HCT116 (cell line): ENCODE results near the gene GOLGA6L2. TPM values are rescaled to one million over a fixed set of nuclear protein-coding genes. Genes with fewer than 3 reads are reported as not detected.

ENCODE experiments used
- ATAC-seq: fragments of 200-7000 bp; cut with Tn5 transposase; 2 replicates; pipeline ENCODE4 v1.9.1; 2020; ENCODE audit warnings: mild to moderate bottlenecking, moderate library complexity
- BruUV-seq: library from RNA; stranded (reverse); fragments of 400-500 nt; replicated peaks from 2 replicates; lab custom pipeline; 2021; lab: Mats Ljungman, UMichigan
- CTCF ChIA-PET: fragments of 300-600 bp; sonication (Branson Sonifier 250); formaldehyde crosslinking; loops from one replicate; lab custom pipeline; 2021; ENCODE audit warnings: antibody characterized with exemption; lab: Charles Lee
- POLR2A ChIA-PET: fragments of 300-600, 350-600 bp; sonication (Branson Sonifier 250); formaldehyde crosslinking; loops from one replicate; lab custom pipeline; 2021; ENCODE audit warnings: antibody characterized with exemption; lab: Charles Lee
- RAD21 ChIA-PET, 2 experiments: fragments of 300-600 bp; sonication (Branson Sonifier 250); formaldehyde crosslinking; loops; one replicate each; lab custom pipeline; 2023; ENCODE audit warnings: low total read pairs in 2 of 2; ENCODE audit not compliant: uncharacterized antibody in 2 of 2, unreplicated experiment in 2 of 2, low non-redundant PET in 1 of 2; lab: Charles Lee
- DNase-seq: peaks from one replicate; pipeline ENCODE4 v3.0.0-alpha.2; 2010; ENCODE audit warnings: low read depth, low spot score
- H2AFZ ChIP-seq: fragments of 200-600 bp; shearing (Covaris generic), sonication (generic); 2 replicates; pipeline ENCODE4 v1.6.1; 2017; ENCODE audit warnings: low read depth, mixed run types, mixed read lengths, antibody characterized with exemption, low read length; ENCODE audit not compliant: poor library complexity, severe bottlenecking
- H3K27ac ChIP-seq: 2 replicates; pipeline ENCODE4 v1.5.1; 2012; ENCODE audit warnings: low read depth, low read length
- H3K27me3 ChIP-seq: fragments of 200-600 bp; sonication (generic); 2 replicates; pipeline ENCODE4 v1.6.1; 2016; ENCODE audit warnings: mixed run types, low read length, mixed read lengths; ENCODE audit not compliant: insufficient read depth
- H3K36me3 ChIP-seq, 2 experiments: fragments of 200-500 bp in 1 of 2; fragments of 200-600 bp in 1 of 2; sonication (Bioruptor generic) in 1 of 2; sonication (generic) in 1 of 2; 2 replicates each; pipeline versions ENCODE4 v1.5.1 to v1.6.1; 2014 to 2016; ENCODE audit warnings: low read length in 2 of 2, inconsistent platforms in 1 of 2, mixed read lengths in 1 of 2, mixed run types in 1 of 2; ENCODE audit not compliant: insufficient read depth in 2 of 2, control insufficient read depth in 1 of 2
- H3K4me1 ChIP-seq, 2 experiments: fragments of 200-600 bp in 1 of 2; sonication (generic) in 1 of 2; 2 replicates each; pipeline versions ENCODE4 v1.5.1 to v1.6.1; 2012 to 2017; ENCODE audit warnings: low read length in 2 of 2, inconsistent platforms in 1 of 2, mild to moderate bottlenecking in 1 of 2, mixed read lengths in 1 of 2, mixed run types in 1 of 2, moderate library complexity in 1 of 2; ENCODE audit not compliant: insufficient read depth in 2 of 2, control insufficient read depth in 1 of 2
- H3K4me2 ChIP-seq: fragments of 200-600 bp; sonication (generic); 2 replicates; pipeline ENCODE4 v1.6.1; 2017; ENCODE audit warnings: mixed run types, low read length, mixed read lengths
- H3K4me3 ChIP-seq, 2 experiments: fragments of 200-600 bp in 1 of 2; sonication (generic) in 1 of 2; replicated peaks in 1 of 2; 2 replicates each; pipeline ENCODE4 v1.5.1; 2011 to 2016; ENCODE audit warnings: low read length in 2 of 2, control low read depth in 1 of 2, low read depth in 1 of 2, mild to moderate bottlenecking in 1 of 2, mixed read lengths in 1 of 2, mixed run types in 1 of 2
- H3K79me2 ChIP-seq: fragments of 200-600 bp; sonication (generic); 2 replicates; pipeline ENCODE4 v1.6.1; 2017; ENCODE audit warnings: mild to moderate bottlenecking, mixed run types, low read length, moderate library complexity, mixed read lengths; ENCODE audit not compliant: insufficient read depth
- H3K9ac ChIP-seq: fragments of 200-600 bp; sonication (generic); 2 replicates; pipeline ENCODE4 v1.6.1; 2016; ENCODE audit warnings: low read length, mixed read lengths
- H3K9me2 ChIP-seq: fragments of 200-600 bp; sonication (generic), shearing (Covaris generic); 2 replicates; pipeline ENCODE4 v1.6.1; 2017; ENCODE audit warnings: mixed run types, mild to moderate bottlenecking, moderate library complexity; ENCODE audit not compliant: insufficient read depth
- H3K9me3 ChIP-seq, 2 experiments: fragments of 200-500 bp in 1 of 2; fragments of 200-600 bp in 1 of 2; sonication (Bioruptor generic) in 1 of 2; sonication (generic) in 1 of 2; 2 replicates each; pipeline ENCODE4 v1.6.1; 2014 to 2017; ENCODE audit warnings: low read length in 2 of 2, mixed read lengths in 2 of 2, inconsistent platforms in 1 of 2, low read depth in 1 of 2, mild to moderate bottlenecking in 1 of 2, mixed run types in 1 of 2, moderate library complexity in 1 of 2; ENCODE audit not compliant: control insufficient read depth in 1 of 2, insufficient read depth in 1 of 2
- H4K20me1 ChIP-seq: fragments of 200-600 bp; sonication (generic), shearing (Covaris generic); 2 replicates; pipeline ENCODE4 v1.6.1; 2017; ENCODE audit warnings: mixed run types, mild to moderate bottlenecking, moderate library complexity; ENCODE audit not compliant: insufficient read depth
- CBX3 ChIP-seq: IDR thresholded peaks from 2 replicates; pipeline ENCODE4 v1.6.1; 2012; ENCODE audit warnings: low read depth
- POLR2A ChIP-seq: IDR thresholded peaks from 2 replicates; pipeline ENCODE4 v1.7.0; 2011; ENCODE audit warnings: borderline replicate concordance; ENCODE audit not compliant: insufficient read depth, insufficient read length; ENCODE audit errors: extremely low read depth
- POLR2AphosphoS5 ChIP-seq: IDR thresholded peaks from 2 replicates; pipeline ENCODE4 v1.6.1; 2011; ENCODE audit warnings: mild to moderate bottlenecking, low read depth, low read length, moderate library complexity
- RAD21 ChIP-seq: IDR thresholded peaks from 2 replicates; pipeline ENCODE4 v1.6.1; 2012; ENCODE audit warnings: low read depth, mild to moderate bottlenecking
- SIN3A ChIP-seq: IDR thresholded peaks from 2 replicates; pipeline ENCODE4 v1.6.1; 2012; ENCODE audit warnings: low read depth
- SP1 ChIP-seq: IDR thresholded peaks from 2 replicates; pipeline ENCODE4 v1.6.1; 2012; ENCODE audit warnings: low read depth
- YY1 ChIP-seq: IDR thresholded peaks from 2 replicates; pipeline ENCODE4 v1.6.1; 2011; ENCODE audit warnings: low read length, low read depth, moderate library complexity, mild to moderate bottlenecking; ENCODE audit not compliant: insufficient replicate concordance; ENCODE audit errors: extremely low read depth
- ZBTB33 ChIP-seq: IDR thresholded peaks from 2 replicates; pipeline ENCODE4 v1.6.1; 2011; ENCODE audit warnings: mild to moderate bottlenecking, low read length, moderate library complexity; ENCODE audit not compliant: insufficient replicate concordance; ENCODE audit errors: extremely low read depth
- intact Hi-C: fragments of 100-400 bp; cut with micrococcal nuclease; formaldehyde crosslinking; loops from 2 replicates; pipeline ENCODE4 v1.10.0; 2022
- total RNA-seq: library from RNA; stranded (reverse); gene quantifications from one replicate; pipeline ENCODE4 v1.2.1, GENCODE V29; 2021; ENCODE audit not compliant: unreplicated experiment

Gene GOLGA6L2
- total RNA-seq, 1 experiment from 2014 or later, result not detected

GRCh38 chr15:23441204-23441603, 5.8 kb downstream of the GOLGA6L2 start:
- ATAC-seq, result no peak
- no peak for DNase-seq
- RAD21 ChIA-PET, result no interaction called here
- Histone ChIP-seq H3K27me3 (peaks cover 25% of the 10 kb centered on the region), H3K27ac (no peak overlapping the region), H4K20me1 (no peaks in the 10 kb centered on the region), H3K79me2 (no peaks in the 10 kb centered on the region), H3K36me3 (no peaks in the 10 kb centered on the region), H3K4me2 (no peak overlapping the region), H3K4me1 (no peaks in the 10 kb centered on the region), H3K4me3 (no peak overlapping the region), H3K9me3 (no peaks in the 10 kb centered on the region), H3K9ac (no peak overlapping the region), H2AFZ (no peak overlapping the region), H3K9me2 (no peaks in the 10 kb centered on the region)
- POLR2A ChIA-PET, result no interaction called here
- intact Hi-C loops, result no loop called here
- CTCF ChIA-PET, result no interaction called here
- TF ChIP-seq SP1 (no peak), ZBTB33 (no peak), CBX3 (no peak), YY1 (no peak), SIN3A (no peak), POLR2A (no peak), POLR2AphosphoS5 (no peak)
- BruUV-seq, result no TSS peak

DNA sequence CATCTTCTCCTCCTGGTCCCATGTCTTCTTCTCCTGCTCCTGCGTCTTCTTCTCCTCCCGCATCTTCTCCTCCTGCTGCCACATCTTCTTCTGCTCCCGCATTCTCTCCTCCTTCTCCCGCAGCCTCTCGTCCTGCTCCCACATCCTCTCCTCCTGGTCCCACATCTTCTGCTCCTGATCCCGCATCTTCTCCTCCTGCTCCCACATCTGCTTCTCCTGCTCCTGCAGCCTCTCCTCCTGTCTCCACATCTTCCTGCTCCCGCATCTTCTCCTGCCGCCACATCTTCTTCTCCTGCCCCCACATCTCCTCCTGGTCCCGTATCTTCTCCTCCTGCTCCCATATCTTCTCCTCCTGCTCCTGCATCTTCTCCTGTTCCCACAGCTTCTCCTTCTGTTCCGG, 6.4 kb downstream of the GOLGA6L2 start:
- Histone ChIP-seq H2AFZ (no peak overlapping the region), H4K20me1 (no peaks in the 10 kb centered on the region), H3K36me3 (no peaks in the 10 kb centered on the region), H3K9me2 (no peaks in the 10 kb centered on the region), H3K4me1 (no peaks in the 10 kb centered on the region), H3K27ac (no peak overlapping the region), H3K4me3 (no peak overlapping the region), H3K79me2 (no peaks in the 10 kb centered on the region), H3K9me3 (no peaks in the 10 kb centered on the region), H3K9ac (no peak overlapping the region), H3K4me2 (no peak overlapping the region), H3K27me3 (peaks cover 21% of the 10 kb centered on the region)
- POLR2A ChIA-PET, result no interaction called here
- no TSS peak for BruUV-seq
- DNase-seq (no peak), ATAC-seq (no peak)
- intact Hi-C loops, result no loop called here
- RAD21 ChIA-PET, result no interaction called here
- no peak for TF ChIP-seq RAD21
- CTCF ChIA-PET, result no interaction called here
